OCI-LY7 (cell line): ENCODE measurements around the gene SYNJ2. TPM values are rescaled to one million over a fixed set of nuclear protein-coding genes. Genes with fewer than 3 reads are reported as not detected.

Source experiments
- BruUV-seq: library from RNA; stranded (reverse); fragments of 400-500 nt; replicated peaks from 2 replicates; lab custom pipeline; 2021; lab: Mats Ljungman, UMichigan
- CTCF ChIA-PET: fragments of 300-600 bp; sonication (Branson Sonifier 250); formaldehyde crosslinking; loops from one replicate; lab custom pipeline; 2022; ENCODE audit warnings: antibody characterized with exemption; ENCODE audit not compliant: unreplicated experiment; lab: Charles Lee
- POLR2A ChIA-PET: fragments of 300-600 bp; sonication (Branson Sonifier 250); formaldehyde crosslinking; loops from one replicate; lab custom pipeline; 2022; ENCODE audit warnings: antibody characterized with exemption; lab: Charles Lee
- DNase-seq: peaks from one replicate; pipeline ENCODE4 v3.0.0-alpha.2; 2015; ENCODE audit warnings: low spot score
- H2AFZ ChIP-seq: fragments of 200-600 bp; sonication (generic), shearing (Covaris generic); 2 replicates; pipeline ENCODE4 v1.6.1; 2014; ENCODE audit warnings: mild to moderate bottlenecking, antibody characterized with exemption, low read length, moderate library complexity
- H3K27ac ChIP-seq: fragments of 200-600 bp; sonication (generic); 2 replicates; pipeline ENCODE4 v1.5.1; 2014; ENCODE audit warnings: mixed run types, low read depth, mild to moderate bottlenecking, moderate library complexity, low read length, inconsistent platforms; ENCODE audit not compliant: poor library complexity, severe bottlenecking
- H3K36me3 ChIP-seq: fragments of 200-600 bp; sonication (generic); 2 replicates; pipeline ENCODE4 v1.6.1; 2014; ENCODE audit warnings: mild to moderate bottlenecking, antibody characterized with exemption, low read length, moderate library complexity, mixed read lengths; ENCODE audit not compliant: insufficient read depth
- H3K4me1 ChIP-seq: fragments of 200-600 bp; sonication (generic); 2 replicates; pipeline ENCODE4 v1.5.1; 2014; ENCODE audit warnings: mild to moderate bottlenecking, low read length; ENCODE audit not compliant: insufficient read depth, poor library complexity, severe bottlenecking
- H3K4me2 ChIP-seq: fragments of 200-600 bp; sonication (generic); 2 replicates; pipeline ENCODE4 v1.6.1; 2014; ENCODE audit warnings: mild to moderate bottlenecking, low read length
- H3K4me3 ChIP-seq: fragments of 200-600 bp; sonication (generic); 2 replicates; pipeline ENCODE4 v1.5.1; 2014; ENCODE audit warnings: mild to moderate bottlenecking, low read depth, low read length; ENCODE audit not compliant: poor library complexity, severe bottlenecking
- H3K79me2 ChIP-seq: fragments of 200-600 bp; sonication (generic); 2 replicates; pipeline ENCODE4 v1.6.1; 2016; ENCODE audit warnings: low read depth, mild to moderate bottlenecking, low read length, moderate library complexity, mixed read lengths; ENCODE audit not compliant: insufficient read depth
- H3K9me2 ChIP-seq: fragments of 200-600 bp; sonication (generic); 2 replicates; pipeline ENCODE4 v1.6.1; 2016; ENCODE audit warnings: mild to moderate bottlenecking, low read length, mixed read lengths; ENCODE audit not compliant: insufficient read depth
- H3K9me3 ChIP-seq: fragments of 200-600 bp; sonication (generic); 2 replicates; pipeline ENCODE4 v1.6.1; 2014; ENCODE audit warnings: mild to moderate bottlenecking, mixed run types, low read length, mixed read lengths
- H4K20me1 ChIP-seq: fragments of 200-600 bp; sonication (generic); 2 replicates; pipeline ENCODE4 v1.6.1; 2014; ENCODE audit warnings: mild to moderate bottlenecking, antibody characterized with exemption, low read length, moderate library complexity, mixed read lengths; ENCODE audit not compliant: insufficient read depth
- EZH2phosphoT487 ChIP-seq: fragments of 200-600 bp; sonication (generic); IDR thresholded peaks from 2 replicates; pipeline ENCODE4 v1.6.1; 2018; ENCODE audit warnings: low read depth, borderline replicate concordance, mild to moderate bottlenecking, mixed run types, antibody characterized with exemption, low read length, moderate library complexity, mixed read lengths
- intact Hi-C: fragments of 100-400 bp; cut with micrococcal nuclease; formaldehyde crosslinking; loops from one replicate; pipeline ENCODE4 v1.10.0; 2022; ENCODE audit not compliant: unreplicated experiment
- total RNA-seq, 2 experiments: library from RNA; depleted of rRNA in 1 of 2; stranded (reverse); fragments of >200 nt in 1 of 2; shearing (Covaris generic) in 1 of 2; gene quantifications; 2 replicates each; pipeline ENCODE4 v1.2.3, GENCODE V29; 2014 to 2022
- TF ChIP-seq, protein P1 (sequence below): fragments of 200-600 bp; sonication (generic); conservative IDR thresholded peaks from 2 replicates; pipeline ENCODE4 v1.5.1; 2014; ENCODE audit warnings: mild to moderate bottlenecking, antibody characterized with exemption, low read length, moderate library complexity, mixed read lengths

The SYNJ2 gene
- total RNA-seq, 2 experiments from 2014 or later, result 0.21 TPM; not detected in 1

DNA sequence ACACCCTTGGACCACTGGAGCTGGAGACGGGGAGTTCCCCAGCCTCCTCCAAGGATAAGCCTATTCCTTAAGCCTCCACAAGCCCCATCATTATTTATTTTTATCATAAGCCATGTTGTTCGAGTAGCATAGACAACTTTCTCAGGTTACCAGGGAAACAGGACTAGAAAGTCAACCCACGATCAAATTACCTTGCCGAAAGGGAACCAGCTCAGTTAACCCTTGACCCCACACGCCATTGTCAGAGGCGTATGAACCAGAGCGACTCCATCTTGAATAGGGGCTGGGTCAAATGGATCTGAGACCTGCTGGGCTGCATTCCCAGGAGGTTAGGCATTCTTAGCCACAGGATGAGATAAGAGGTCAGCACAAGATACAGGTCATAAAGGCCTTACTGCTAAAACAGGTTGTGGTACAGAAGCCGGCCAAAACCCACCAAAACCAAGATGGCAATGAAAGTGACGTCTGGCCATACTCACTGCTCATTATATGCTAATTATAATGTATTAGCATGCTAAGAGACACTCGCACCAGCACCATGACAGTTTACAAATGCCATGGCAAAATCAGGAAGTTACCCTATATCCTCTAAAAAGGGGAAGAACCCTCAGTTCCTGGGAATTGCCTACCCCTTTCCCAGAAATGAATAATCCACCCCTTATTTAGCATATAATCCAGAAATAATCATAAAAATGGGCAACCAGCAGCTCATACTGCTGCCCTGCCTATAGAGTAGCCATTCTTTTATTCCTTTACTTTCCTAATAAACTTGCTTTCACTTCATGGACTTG, 22.4 kb downstream of the SYNJ2 start:
- no peaks in the 10 kb centered on the region for H3K9me2 ChIP-seq
- no peak overlapping the region for H3K4me2 ChIP-seq
- H2AFZ ChIP-seq, result no peak overlapping the region
- intact Hi-C loops, result no loop called here
- H3K79me2 ChIP-seq, result no peaks in the 10 kb centered on the region
- CTCF ChIA-PET, result no interaction called here
- H4K20me1 ChIP-seq, result no peaks in the 10 kb centered on the region
- no peaks in the 10 kb centered on the region for H3K4me1 ChIP-seq
- H3K9me3 ChIP-seq, result no peaks in the 10 kb centered on the region
- H3K27ac ChIP-seq, result no peak overlapping the region
- H3K4me3 ChIP-seq, result no peak overlapping the region
- H3K36me3 ChIP-seq, result no peaks in the 10 kb centered on the region
- TF ChIP-seq, protein P1, sequence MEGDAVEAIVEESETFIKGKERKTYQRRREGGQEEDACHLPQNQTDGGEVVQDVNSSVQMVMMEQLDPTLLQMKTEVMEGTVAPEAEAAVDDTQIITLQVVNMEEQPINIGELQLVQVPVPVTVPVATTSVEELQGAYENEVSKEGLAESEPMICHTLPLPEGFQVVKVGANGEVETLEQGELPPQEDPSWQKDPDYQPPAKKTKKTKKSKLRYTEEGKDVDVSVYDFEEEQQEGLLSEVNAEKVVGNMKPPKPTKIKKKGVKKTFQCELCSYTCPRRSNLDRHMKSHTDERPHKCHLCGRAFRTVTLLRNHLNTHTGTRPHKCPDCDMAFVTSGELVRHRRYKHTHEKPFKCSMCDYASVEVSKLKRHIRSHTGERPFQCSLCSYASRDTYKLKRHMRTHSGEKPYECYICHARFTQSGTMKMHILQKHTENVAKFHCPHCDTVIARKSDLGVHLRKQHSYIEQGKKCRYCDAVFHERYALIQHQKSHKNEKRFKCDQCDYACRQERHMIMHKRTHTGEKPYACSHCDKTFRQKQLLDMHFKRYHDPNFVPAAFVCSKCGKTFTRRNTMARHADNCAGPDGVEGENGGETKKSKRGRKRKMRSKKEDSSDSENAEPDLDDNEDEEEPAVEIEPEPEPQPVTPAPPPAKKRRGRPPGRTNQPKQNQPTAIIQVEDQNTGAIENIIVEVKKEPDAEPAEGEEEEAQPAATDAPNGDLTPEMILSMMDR, result no peak
- no peak for TF ChIP-seq EZH2phosphoT487
- POLR2A ChIA-PET, result interaction anchor here (0.6 kb wide), 1 partner anchor 288 kb away, joined by 3 read pairs; no protein-coding TSS in a partner anchor
- no TSS peak for BruUV-seq
- DNase-seq, result no peak

DNA sequence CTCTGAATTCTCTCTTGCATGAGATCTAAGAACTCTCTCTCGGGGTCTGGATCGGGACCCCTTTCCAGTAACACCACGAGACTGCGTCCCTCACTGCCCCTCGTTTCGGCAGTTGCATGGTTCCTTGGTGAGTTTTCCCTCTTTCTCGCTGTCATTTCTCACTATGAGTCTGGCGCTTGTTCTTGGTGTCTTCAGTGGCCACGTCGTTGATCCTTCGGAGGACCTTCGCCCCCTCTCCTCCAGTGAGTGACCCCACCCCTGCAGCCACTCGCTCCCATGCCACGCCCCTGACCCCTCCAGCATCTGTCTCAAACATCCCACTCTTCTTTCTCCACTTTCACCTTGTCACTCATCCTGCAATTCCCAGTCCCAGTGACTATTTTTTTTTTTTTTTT, 23.0 kb downstream of the SYNJ2 start:
- H4K20me1 ChIP-seq, result no peaks in the 10 kb centered on the region
- H3K4me3 ChIP-seq, result no peak overlapping the region
- H3K79me2 ChIP-seq, result no peaks in the 10 kb centered on the region
- no peaks in the 10 kb centered on the region for H3K4me1 ChIP-seq
- no peaks in the 10 kb centered on the region for H3K9me3 ChIP-seq
- no peak overlapping the region for H2AFZ ChIP-seq
- no peak for DNase-seq
- H3K27ac ChIP-seq, result no peak overlapping the region
- H3K36me3 ChIP-seq, result no peaks in the 10 kb centered on the region
- intact Hi-C loops, result no loop called here
- H3K4me2 ChIP-seq, result no peak overlapping the region
- no TSS peak for BruUV-seq
- TF ChIP-seq EZH2phosphoT487, result no peak
- TF ChIP-seq, protein P1, result no peak
- CTCF ChIA-PET, result no interaction called here
- H3K9me2 ChIP-seq, result no peaks in the 10 kb centered on the region
- POLR2A ChIA-PET, result no interaction called here

GRCh38 chr6:158005626-158006180, 24.0 kb downstream of the SYNJ2 start:
- no peak for DNase-seq
- H3K9me3 ChIP-seq, result no peaks in the 10 kb centered on the region
- H3K36me3 ChIP-seq, result no peaks in the 10 kb centered on the region
- no peaks in the 10 kb centered on the region for H4K20me1 ChIP-seq
- ChIA-PET POLR2A (no interaction called here), CTCF (no interaction called here)
- no peak overlapping the region for H3K4me3 ChIP-seq
- no peak overlapping the region for H3K4me2 ChIP-seq
- no peaks in the 10 kb centered on the region for H3K4me1 ChIP-seq
- H2AFZ ChIP-seq, result no peak overlapping the region
- TF ChIP-seq, protein P1, result no peak
- no peak for TF ChIP-seq EZH2phosphoT487
- H3K79me2 ChIP-seq, result no peaks in the 10 kb centered on the region
- H3K27ac ChIP-seq, result no peak overlapping the region
- H3K9me2 ChIP-seq, result no peaks in the 10 kb centered on the region
- no TSS peak for BruUV-seq
- intact Hi-C loops, result no loop called here
